ENCODE measurements around the gene FBXL7.
"Not testable (repeated sequence)": the region's sequence is repeated elsewhere in the genome, so short reads cannot be mapped to it uniquely, and the experiment has no call there.

FBXL7 gene

DNA sequence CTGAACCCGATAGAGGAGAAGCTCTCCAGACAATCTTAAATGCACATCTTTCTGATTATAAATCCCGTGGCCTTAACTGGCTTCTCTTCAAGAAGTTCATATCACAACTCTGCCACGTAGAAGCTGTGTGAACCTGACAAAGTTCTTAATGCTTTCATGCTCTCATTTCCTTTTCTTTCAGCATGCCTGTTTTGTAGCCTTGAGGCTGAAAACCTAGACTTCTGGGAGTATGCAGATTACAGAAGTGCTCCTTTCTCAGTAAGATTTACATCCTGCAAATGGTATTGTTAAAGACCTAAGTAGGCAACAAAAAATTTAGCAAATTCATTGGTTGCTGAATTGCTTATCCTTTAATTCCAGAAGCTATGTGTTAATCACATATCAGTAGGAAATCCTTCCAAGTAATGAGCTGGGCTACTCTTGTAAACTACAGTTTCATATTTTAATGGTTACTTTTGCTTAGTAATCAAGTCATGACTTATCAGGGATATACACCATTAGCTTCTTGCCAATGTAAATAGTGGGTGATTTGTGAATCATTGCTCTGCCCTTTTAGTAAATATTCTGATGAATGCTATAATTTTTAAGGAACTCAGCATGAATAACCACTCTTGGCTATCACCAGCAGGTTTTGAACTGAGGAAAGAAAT lies 334.7 kb downstream of the FBXL7 start:
- H2AFZ ChIP-seq (ENCODE audit: low read depth, low read length), result no peak overlapping the region
- H3K9me3 ChIP-seq (ENCODE audit: low read length), result no peaks in the 10 kb centered on the region
- no peaks in the 10 kb centered on the region for H3K36me3 ChIP-seq (ENCODE audit: insufficient read depth, low read length)
- peaks cover 12% of the 10 kb centered on the region for H3K4me1 ChIP-seq (ENCODE audit: insufficient read depth, low read length)
- H3K27me3 ChIP-seq (ENCODE audit: insufficient read depth, low read length), result no peaks in the 10 kb centered on the region
- H3K4me3 ChIP-seq (ENCODE audit: low read length), result no peak overlapping the region

GRCh38 chr5:15835514-15835913 lies 335.5 kb downstream of the FBXL7 start:
- H3K27me3 ChIP-seq (ENCODE audit: insufficient read depth, low read length), result no peaks in the 10 kb centered on the region
- no peaks in the 10 kb centered on the region for H3K9me3 ChIP-seq (ENCODE audit: low read length)

DNA sequence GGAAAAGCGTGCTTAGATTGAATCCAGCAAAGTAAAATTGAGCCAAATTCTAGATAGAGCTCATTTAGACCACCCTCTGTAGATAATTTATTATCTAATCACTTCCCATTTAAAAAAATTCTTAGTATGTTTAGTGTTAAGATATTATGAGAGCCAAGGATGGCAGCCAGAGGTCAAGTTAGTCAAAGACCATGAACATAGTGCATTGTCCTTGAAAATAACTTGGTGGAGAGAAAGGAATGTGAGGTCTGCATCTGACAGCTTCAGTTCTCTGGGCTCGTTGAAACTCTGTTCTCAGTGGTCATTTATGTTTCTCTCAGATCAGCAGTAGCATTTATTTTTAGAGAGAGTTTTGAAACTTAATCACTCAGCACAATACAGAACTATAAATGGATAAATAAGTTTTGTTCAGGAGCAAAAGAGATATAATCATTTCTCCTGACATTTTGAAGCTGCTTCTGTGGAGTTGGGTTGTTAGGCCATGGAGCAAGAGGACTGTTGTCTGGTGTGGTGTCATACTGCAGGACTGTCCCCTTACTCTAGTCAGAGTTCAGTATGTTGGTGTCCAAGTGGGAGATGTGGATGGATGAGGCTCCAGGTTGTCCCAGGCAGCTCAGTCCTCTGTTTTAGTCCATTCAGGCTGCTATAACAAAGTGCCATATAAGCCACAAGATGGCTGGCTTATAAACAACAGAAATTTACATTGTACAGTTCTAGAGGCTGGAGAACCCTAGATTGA lies 337.7 kb downstream of the FBXL7 start:
- Histone ChIP-seq H3K4me3 (ENCODE audit: low read length) (no peak overlapping the region), H3K4me1 (ENCODE audit: insufficient read depth, low read length) (peaks cover 12% of the 10 kb centered on the region), H3K36me3 (ENCODE audit: insufficient read depth, low read length) (no peaks in the 10 kb centered on the region), H2AFZ (ENCODE audit: low read depth, low read length) (no peak overlapping the region), H3K9me3 (ENCODE audit: low read length) (peaks cover 4% of the 10 kb centered on the region), H3K27me3 (ENCODE audit: insufficient read depth, low read length) (no peaks in the 10 kb centered on the region)

More at GRCh38 chr5:15835514-15835913, 335.5 kb downstream of the FBXL7 start:
- Histone ChIP-seq H2AFZ (ENCODE audit: low read depth, low read length) (no peak overlapping the region), H3K4me3 (ENCODE audit: low read length) (no peak overlapping the region), H3K4me1 (ENCODE audit: insufficient read depth, low read length) (peaks cover 12% of the 10 kb centered on the region), H3K36me3 (ENCODE audit: insufficient read depth, low read length) (no peaks in the 10 kb centered on the region)

DNA sequence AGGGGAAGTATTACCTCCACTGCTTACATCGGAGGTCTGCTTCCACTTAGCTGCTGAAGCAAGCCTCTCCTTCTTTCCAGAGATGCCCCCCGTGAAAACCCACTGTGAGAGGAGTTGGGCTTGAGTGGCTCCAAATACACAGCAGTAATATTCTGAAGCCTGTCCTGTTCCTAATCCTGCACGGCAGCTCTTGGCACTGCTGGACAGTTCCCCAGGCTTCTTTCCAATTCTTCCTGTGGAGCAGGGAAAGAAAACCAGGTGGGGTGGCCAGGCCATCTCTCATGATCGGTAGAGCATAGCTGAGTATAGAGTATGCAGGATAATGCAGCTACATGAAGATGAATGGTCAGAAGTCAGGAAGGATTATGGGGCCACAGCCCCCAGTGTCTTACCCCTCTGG lies 344.3 kb downstream of the FBXL7 start:
- no peak overlapping the region for H2AFZ ChIP-seq (ENCODE audit: low read depth, low read length)
- H3K27me3 ChIP-seq (ENCODE audit: insufficient read depth, low read length), result no peaks in the 10 kb centered on the region
- no peak overlapping the region for H3K4me3 ChIP-seq (ENCODE audit: low read length)
- H3K36me3 ChIP-seq (ENCODE audit: insufficient read depth, low read length), result no peaks in the 10 kb centered on the region
- no peaks in the 10 kb centered on the region for H3K4me1 ChIP-seq (ENCODE audit: insufficient read depth, low read length)
- peaks cover 4% of the 10 kb centered on the region for H3K9me3 ChIP-seq (ENCODE audit: low read length)

DNA sequence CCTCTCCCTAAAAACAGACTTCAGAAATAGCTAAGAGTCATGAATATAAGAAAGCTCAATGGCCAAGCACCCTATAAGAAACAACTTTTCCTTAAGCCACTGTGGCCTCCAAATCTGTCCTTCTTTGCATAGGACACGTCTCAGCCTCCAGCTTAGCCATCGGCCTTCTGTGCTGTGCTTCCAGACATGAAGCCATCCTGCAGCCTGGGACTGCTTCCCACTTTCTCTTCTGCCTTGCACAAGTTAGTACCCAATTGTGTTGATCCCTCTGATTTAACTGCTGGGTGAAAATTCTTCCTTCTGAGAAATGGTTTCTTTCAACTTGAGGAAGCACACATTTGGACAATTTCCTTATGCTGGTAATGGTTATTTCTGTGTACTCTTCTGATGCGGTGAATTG lies 344.9 kb downstream of the FBXL7 start:
- H3K9me3 ChIP-seq (ENCODE audit: low read length), result peaks cover 4% of the 10 kb centered on the region
- H3K4me1 ChIP-seq (ENCODE audit: insufficient read depth, low read length), result no peaks in the 10 kb centered on the region
- H3K27me3 ChIP-seq (ENCODE audit: insufficient read depth, low read length), result no peaks in the 10 kb centered on the region
- H3K4me3 ChIP-seq (ENCODE audit: low read length), result no peak overlapping the region
- no peak overlapping the region for H2AFZ ChIP-seq (ENCODE audit: low read depth, low read length)
- no peaks in the 10 kb centered on the region for H3K36me3 ChIP-seq (ENCODE audit: insufficient read depth, low read length)

DNA sequence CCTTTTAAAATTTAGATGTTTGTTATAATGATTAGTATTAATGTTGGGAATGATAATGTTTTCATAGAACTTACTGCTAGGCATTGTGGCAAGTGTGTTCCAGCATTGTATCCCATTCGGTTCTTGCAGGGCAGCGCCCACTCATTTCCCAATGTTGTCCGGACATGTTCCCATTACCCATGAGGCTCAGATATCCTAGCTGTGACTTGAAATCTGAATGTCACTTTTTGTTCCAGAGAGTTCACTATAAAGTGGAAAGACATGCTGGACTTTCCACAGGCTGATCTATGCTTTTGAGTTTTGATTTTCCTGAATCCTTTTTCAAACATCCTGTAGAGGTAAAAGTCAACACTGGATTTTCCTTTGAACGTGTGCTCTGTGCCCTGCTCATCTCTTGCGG lies 350.6 kb downstream of the FBXL7 start:
- H3K4me1 ChIP-seq (ENCODE audit: insufficient read depth, low read length), result peaks cover 7% of the 10 kb centered on the region
- H3K36me3 ChIP-seq (ENCODE audit: insufficient read depth, low read length), result no peaks in the 10 kb centered on the region
- no peak overlapping the region for H3K4me3 ChIP-seq (ENCODE audit: low read length)
- no peaks in the 10 kb centered on the region for H3K9me3 ChIP-seq (ENCODE audit: low read length)
- no peak overlapping the region for H2AFZ ChIP-seq (ENCODE audit: low read depth, low read length)
- no peaks in the 10 kb centered on the region for H3K27me3 ChIP-seq (ENCODE audit: insufficient read depth, low read length)

DNA sequence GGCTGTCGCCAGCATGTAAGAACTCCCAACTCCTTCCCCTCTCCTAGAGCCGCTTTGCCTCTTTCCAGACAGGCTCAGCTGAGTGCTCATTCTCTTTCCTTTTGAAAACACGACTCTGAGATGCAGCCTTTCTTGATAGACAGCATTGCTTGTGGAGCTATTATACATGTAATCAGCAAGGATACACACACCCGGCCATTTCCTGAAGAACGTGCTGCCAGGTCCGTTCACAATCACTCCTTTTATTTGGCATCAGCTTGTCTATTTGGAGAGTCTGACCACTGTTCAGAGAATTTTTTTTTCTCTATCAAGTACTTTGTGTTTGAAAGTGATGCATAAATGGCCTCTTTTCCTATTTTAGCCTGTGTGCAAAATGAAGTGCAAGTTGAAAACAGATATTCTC lies 351.0 kb downstream of the FBXL7 start:
- Histone ChIP-seq H3K9me3 (ENCODE audit: low read length) (no peaks in the 10 kb centered on the region), H3K36me3 (ENCODE audit: insufficient read depth, low read length) (no peaks in the 10 kb centered on the region), H3K27me3 (ENCODE audit: insufficient read depth, low read length) (no peaks in the 10 kb centered on the region), H3K4me3 (ENCODE audit: low read length) (no peak overlapping the region), H3K4me1 (ENCODE audit: insufficient read depth, low read length) (peaks cover 7% of the 10 kb centered on the region), H2AFZ (ENCODE audit: low read depth, low read length) (no peak overlapping the region)

- Histone ChIP-seq H3K9me3 (ENCODE audit: low read length) (no peaks in the 10 kb centered on the region), H3K4me3 (ENCODE audit: low read length) (no peak overlapping the region), H3K4me1 (ENCODE audit: insufficient read depth, low read length) (peaks cover 7% of the 10 kb centered on the region), H3K27me3 (ENCODE audit: insufficient read depth, low read length) (no peaks in the 10 kb centered on the region), H3K36me3 (ENCODE audit: insufficient read depth, low read length) (no peaks in the 10 kb centered on the region), H2AFZ (ENCODE audit: low read depth, low read length) (no peak overlapping the region)
These were observed 352.2 kb downstream of the FBXL7 start for GRCh38 chr5:15852217-15852616.

DNA sequence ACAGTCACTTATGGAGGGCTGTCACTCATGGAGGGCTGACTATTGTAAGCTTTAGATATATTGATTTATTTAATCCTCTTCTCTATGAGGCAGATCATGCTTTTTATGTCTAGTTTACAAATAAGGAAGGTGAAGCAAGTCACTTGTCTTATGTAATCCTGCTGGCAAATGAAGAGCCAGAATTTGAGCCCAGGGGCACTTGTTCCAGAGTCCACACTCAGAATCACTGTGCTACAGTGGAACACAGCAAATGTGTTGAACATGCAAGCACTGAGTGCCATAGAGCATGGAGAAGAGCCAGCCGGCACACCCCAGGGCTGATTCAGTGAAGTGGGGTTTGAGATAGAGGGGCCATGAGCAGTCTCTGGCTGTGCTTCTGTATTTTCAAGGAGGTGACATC lies 353.0 kb downstream of the FBXL7 start:
- Histone ChIP-seq H3K27me3 (ENCODE audit: insufficient read depth, low read length) (no peaks in the 10 kb centered on the region), H2AFZ (ENCODE audit: low read depth, low read length) (no peak overlapping the region), H3K4me3 (ENCODE audit: low read length) (no peak overlapping the region), H3K9me3 (ENCODE audit: low read length) (no peaks in the 10 kb centered on the region), H3K4me1 (ENCODE audit: insufficient read depth, low read length) (peaks cover 7% of the 10 kb centered on the region), H3K36me3 (ENCODE audit: insufficient read depth, low read length) (no peaks in the 10 kb centered on the region)

GRCh38 chr5:15858326-15858725 lies 358.3 kb downstream of the FBXL7 start:
- no peak overlapping the region for H3K4me3 ChIP-seq (ENCODE audit: low read length)
- no peaks in the 10 kb centered on the region for H3K27me3 ChIP-seq (ENCODE audit: insufficient read depth, low read length)
- no peaks in the 10 kb centered on the region for H3K36me3 ChIP-seq (ENCODE audit: insufficient read depth, low read length)
- H3K9me3 ChIP-seq (ENCODE audit: low read length), result no peaks in the 10 kb centered on the region
- H3K4me1 ChIP-seq (ENCODE audit: insufficient read depth, low read length), result no peaks in the 10 kb centered on the region
- H2AFZ ChIP-seq (ENCODE audit: low read depth, low read length), result no peak overlapping the region

DNA sequence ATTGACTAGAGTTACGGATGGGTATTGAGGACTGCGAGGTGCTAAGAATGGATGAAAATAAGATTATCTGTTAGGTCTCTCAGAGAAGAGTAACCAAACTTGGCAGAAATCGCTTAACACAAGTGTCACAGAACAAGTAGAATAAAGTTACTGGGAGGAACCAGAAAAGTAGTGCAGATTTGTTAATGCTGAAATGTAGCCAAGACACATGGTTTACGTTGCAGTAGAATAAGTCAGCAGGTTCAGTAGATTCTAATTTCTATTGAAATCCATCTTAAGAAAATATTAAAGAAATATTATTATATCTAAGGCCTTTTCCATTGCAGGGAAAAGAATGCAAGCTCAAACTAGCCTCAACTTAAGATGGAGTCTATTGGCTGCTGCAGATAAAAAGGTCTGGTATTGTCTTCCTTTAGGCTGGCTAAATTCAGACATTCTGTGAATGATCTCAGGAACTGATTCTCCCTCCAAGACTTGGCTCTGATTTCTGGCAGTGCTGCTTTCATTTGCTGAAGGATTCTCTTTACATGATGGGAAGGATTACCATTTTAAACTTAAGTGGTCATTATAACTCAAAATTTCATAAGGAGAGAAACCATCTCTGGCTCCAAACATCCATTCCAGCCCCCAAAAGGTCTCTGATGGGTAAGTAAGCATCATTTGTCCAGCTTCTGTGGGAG lies 364.7 kb downstream of the FBXL7 start:
- no peaks in the 10 kb centered on the region for H3K27me3 ChIP-seq (ENCODE audit: insufficient read depth, low read length)
- no peaks in the 10 kb centered on the region for H3K9me3 ChIP-seq (ENCODE audit: low read length)
- H3K36me3 ChIP-seq (ENCODE audit: insufficient read depth, low read length), result no peaks in the 10 kb centered on the region
- no peak overlapping the region for H2AFZ ChIP-seq (ENCODE audit: low read depth, low read length)
- no peak overlapping the region for H3K4me3 ChIP-seq (ENCODE audit: low read length)
- peaks cover 8% of the 10 kb centered on the region for H3K4me1 ChIP-seq (ENCODE audit: insufficient read depth, low read length)

DNA sequence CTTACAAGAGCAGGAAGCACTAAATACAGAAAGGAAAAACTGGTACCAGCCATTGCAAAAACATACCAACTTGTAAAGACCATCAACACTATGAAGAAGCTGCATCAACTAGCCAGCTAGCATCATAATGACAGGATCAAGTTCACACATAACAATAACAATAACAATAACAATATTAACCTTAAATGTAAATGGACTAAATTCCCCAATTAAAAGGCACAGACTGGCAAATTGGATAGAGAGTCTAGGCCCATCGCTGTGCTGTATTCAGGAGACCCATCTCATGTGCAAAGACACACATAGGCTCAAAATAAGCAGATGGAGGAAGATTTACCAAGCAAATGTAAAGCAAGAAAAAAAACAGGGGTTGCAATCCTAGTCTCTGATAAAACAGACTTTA lies 372.3 kb downstream of the FBXL7 start:
- H3K27me3 ChIP-seq (ENCODE audit: insufficient read depth, low read length); H3K9me3 ChIP-seq (ENCODE audit: low read length); H3K4me1 ChIP-seq (ENCODE audit: insufficient read depth, low read length); H3K4me3 ChIP-seq (ENCODE audit: low read length); H3K36me3 ChIP-seq (ENCODE audit: insufficient read depth, low read length); H2AFZ ChIP-seq (ENCODE audit: low read depth, low read length): not testable (repeated sequence)

DNA sequence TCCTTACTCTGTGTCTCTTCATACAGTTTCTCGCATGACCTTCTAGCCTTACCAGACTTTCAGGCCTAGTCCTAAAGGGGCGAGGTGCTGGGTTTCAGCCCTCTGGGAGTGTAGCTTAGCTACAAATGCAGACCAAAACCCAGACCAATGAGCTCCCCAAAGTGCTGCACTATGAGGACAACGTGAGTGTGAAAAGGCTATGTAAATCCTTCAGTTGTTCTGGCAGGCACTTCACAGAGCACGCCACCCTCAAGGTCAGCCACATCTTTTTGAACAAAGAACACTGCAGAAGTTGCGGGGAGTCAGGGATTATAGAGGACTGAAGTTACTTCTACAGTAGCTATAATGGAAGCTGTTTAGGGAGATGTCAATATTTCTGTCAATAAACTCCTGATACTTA lies 377.9 kb downstream of the FBXL7 start:
- Histone ChIP-seq H3K36me3 (ENCODE audit: insufficient read depth, low read length) (no peaks in the 10 kb centered on the region), H3K27me3 (ENCODE audit: insufficient read depth, low read length) (no peaks in the 10 kb centered on the region), H3K9me3 (ENCODE audit: low read length) (no peaks in the 10 kb centered on the region), H2AFZ (ENCODE audit: low read depth, low read length) (no peak overlapping the region), H3K4me3 (ENCODE audit: low read length) (no peak overlapping the region), H3K4me1 (ENCODE audit: insufficient read depth, low read length) (no peaks in the 10 kb centered on the region)
